HepG2 (cell line): ENCODE results near the gene MEX3B. TPM values are rescaled to one million over a fixed set of nuclear protein-coding genes. Genes with fewer than 3 reads are reported as not detected.

Source experiments
- ATAC-seq: fragments of 200-7000 bp; cut with Tn5 transposase; 3 replicates; pipeline ENCODE4 v1.9.1; 2020; ENCODE audit warnings: mild to moderate bottlenecking, moderate library complexity
- BruUV-seq: library from RNA; stranded (reverse); fragments of 400-500 nt; replicated peaks from 2 replicates; lab custom pipeline; 2021; lab: Mats Ljungman, UMichigan
- CTCF ChIA-PET: fragments of 300-600 bp; formaldehyde crosslinking; extraction: SDS; loops from one replicate; lab custom pipeline; 2021; ENCODE audit warnings: low total read pairs, inconsistent platforms, low intra/inter-chr PET ratio; lab: Yijun Ruan, JAX
- POLR2A ChIA-PET: fragments of 350-600 bp; sonication (Branson Sonifier 250); formaldehyde crosslinking; loops from one replicate; lab custom pipeline; 2020; ENCODE audit warnings: antibody characterized with exemption, inconsistent platforms; lab: Yijun Ruan, JAX
- DNase-seq: peaks from one replicate; pipeline ENCODE4 v3.0.0-alpha.2; 2015; ENCODE audit warnings: low spot score
- FAIRE-seq: peaks from 3 replicates; lab custom pipeline; 2011; peaks lifted over from hg19 to GRCh38; lab: Jason Lieb, UNC
- H2AFZ ChIP-seq: one replicate; pipeline ENCODE4 v1.6.1; 2011; ENCODE audit warnings: low read length, inconsistent platforms
- H3K27ac ChIP-seq: fragments of 300-600 bp; 3 replicates; pipeline ENCODE4 v1.8.0; 2011; ENCODE audit warnings: mixed run types, mild to moderate bottlenecking, mixed read lengths, low read length, inconsistent platforms; ENCODE audit not compliant: insufficient read depth; ENCODE audit errors: extremely low read length
- H3K27me3 ChIP-seq, 2 experiments: fragments of 200-600 bp in 1 of 2; 2 replicates in 1 of 2; 3 replicates in 1 of 2; pipeline versions ENCODE4 v1.6.0 to v1.8.0; 2011; ENCODE audit warnings: low read length in 2 of 2, mild to moderate bottlenecking in 2 of 2, moderate library complexity in 2 of 2, inconsistent platforms in 1 of 2; ENCODE audit not compliant: insufficient read depth in 2 of 2, control insufficient read depth in 1 of 2
- H3K36me3 ChIP-seq, 2 experiments: fragments of 200-600 bp in 1 of 2; replicated peaks in 1 of 2; 2 replicates in 1 of 2; 3 replicates in 1 of 2; pipeline versions ENCODE4 v1.5.1 to v1.8.0; 2011; ENCODE audit warnings: low read length in 2 of 2, inconsistent platforms in 1 of 2; ENCODE audit not compliant: insufficient read depth in 2 of 2, control insufficient read depth in 1 of 2
- H3K4me1 ChIP-seq: 2 replicates; pipeline ENCODE4 v1.5.1; 2012; ENCODE audit warnings: low read length, inconsistent platforms; ENCODE audit not compliant: insufficient read depth
- H3K4me2 ChIP-seq: 2 replicates; pipeline ENCODE4 v1.6.0; 2011; ENCODE audit warnings: low read depth, low read length, inconsistent platforms
- H3K4me3 ChIP-seq, 3 experiments: fragments of 200-600 bp in 1 of 3; sonication (generic), shearing (Covaris generic) in 1 of 3; replicated peaks in 1 of 3; 2 replicates each; pipeline ENCODE4 v1.5.1; 2011 to 2016; ENCODE audit warnings: low read length in 3 of 3, inconsistent platforms in 2 of 3, low read depth in 2 of 3, mild to moderate bottlenecking in 2 of 3, control low read depth in 1 of 3, mixed read lengths in 1 of 3; ENCODE audit not compliant: insufficient read depth in 1 of 3
- H3K79me2 ChIP-seq: one replicate; pipeline ENCODE4 v1.6.1; 2011; ENCODE audit warnings: low read length, inconsistent platforms; ENCODE audit not compliant: insufficient read depth
- H3K9ac ChIP-seq: 2 replicates; pipeline ENCODE4 v1.6.0; 2011; ENCODE audit warnings: mild to moderate bottlenecking, low read depth, low read length, inconsistent platforms; ENCODE audit not compliant: insufficient read depth
- H3K9me3 ChIP-seq: 2 replicates; pipeline ENCODE4 v1.5.1; 2012; ENCODE audit warnings: mild to moderate bottlenecking, low read length
- H4K20me1 ChIP-seq: 2 replicates; pipeline ENCODE4 v1.6.0; 2011; ENCODE audit warnings: inconsistent platforms, mild to moderate bottlenecking, low read length, moderate library complexity; ENCODE audit not compliant: insufficient read depth
- ASH2L ChIP-seq: fragments of 300-600, 200-600 bp; sonication (generic); IDR thresholded peaks from 2 replicates; pipeline ENCODE4 v1.7.0; 2017; ENCODE audit warnings: low read depth, mild to moderate bottlenecking, moderate library complexity, mixed read lengths, low read length; ENCODE audit not compliant: insufficient read length
- HNRNPLL ChIP-seq: fragments of 200-400 bp; formaldehyde crosslinking; IDR thresholded peaks from 2 replicates; pipeline ENCODE4 v1.6.1; 2017; ENCODE audit warnings: mild to moderate bottlenecking, low read depth, low read length; ENCODE audit not compliant: poor library complexity, severe bottlenecking
- MEF2D ChIP-seq: sonication (generic); formaldehyde crosslinking; IDR thresholded peaks from 2 replicates; pipeline ENCODE4 v1.5.1; 2020; ENCODE audit warnings: mild to moderate bottlenecking, missing genetic modification reagents
- MIER2 ChIP-seq: IDR thresholded peaks from 2 replicates; pipeline ENCODE4 v1.6.1; 2016; ENCODE audit warnings: missing biosample characterization, missing genetic modification reagents
- NR2F1 ChIP-seq, 2 experiments: fragments of 450-650 bp in 1 of 2; formaldehyde crosslinking in 1 of 2; IDR thresholded peaks; 2 replicates each; pipeline versions ENCODE4 v1.5.0 to v1.6.1; 2016 to 2020; ENCODE audit warnings: mild to moderate bottlenecking in 1 of 2, missing compliant biosample characterization in 1 of 2, missing genetic modification reagents in 1 of 2, moderate library complexity in 1 of 2
- PPARG ChIP-seq: conservative IDR thresholded peaks from 2 replicates; pipeline ENCODE4 v1.6.1; 2016; ENCODE audit warnings: missing biosample characterization, missing genetic modification reagents
- SALL2 ChIP-seq: sonication (generic); formaldehyde crosslinking; IDR thresholded peaks from 2 replicates; pipeline ENCODE4 v1.8.1; 2023; ENCODE audit warnings: mild to moderate bottlenecking, missing genetic modification reagents, inconsistent platforms
- TBX2 ChIP-seq: sonication (generic); formaldehyde crosslinking; IDR thresholded peaks from 2 replicates; pipeline ENCODE4 v1.5.0; 2020; ENCODE audit warnings: missing genetic modification reagents, mild to moderate bottlenecking, borderline replicate concordance
- ZNF574 ChIP-seq: sonication (generic); formaldehyde crosslinking; IDR thresholded peaks from 2 replicates; pipeline ENCODE4 v1.4.0; 2020; ENCODE audit warnings: missing genetic modification reagents
- ZNF777 ChIP-seq: sonication (generic); formaldehyde crosslinking; IDR thresholded peaks from 2 replicates; pipeline ENCODE4 v1.4.0; 2020; ENCODE audit warnings: missing genetic modification reagents
- WGBS: methylation state at CpG from one replicate; pipeline ENCODE4 v1.1.6; 2017; ENCODE audit warnings: low lambda C conversion rate; 5-methylcytosine and 5-hydroxymethylcytosine counted together
- in situ Hi-C: cut with HindIII; loops from 2 replicates; pipeline ENCODE4 v1.10.0; 2017; ENCODE audit warnings: low pct_unique_long_range_greater_than_20kb; ENCODE audit not compliant: extremely low pct_ligation_motif_present
- intact Hi-C: fragments of 100-400 bp; cut with micrococcal nuclease; formaldehyde crosslinking; loops from one replicate; pipeline ENCODE4 v1.10.0; 2022; ENCODE audit not compliant: unreplicated experiment
- polyA plus RNA-seq, 8 experiments: library from polyadenylated mRNA; depleted of rRNA in 3 of 8; stranded (reverse) in 7 of 8; unstranded in 1 of 8; fragments of >200 nt; fragmentation: Illumina TruSeq in 4 of 8; extraction: Trizol in 4 of 8; gene quantifications; 2 replicates each; pipeline versions ENCODE4 v1.2.1 to v1.2.3, GENCODE V29; 2011 to 2016; ENCODE audit warnings: low read depth in 4 of 8, missing spikeins in 1 of 8, mixed read lengths in 1 of 8; ENCODE audit not compliant: insufficient read depth in 1 of 8
- total RNA-seq, 5 experiments: library from RNA; depleted of rRNA; stranded (reverse); fragments of >200 nt; fragmentation: Illumina TruSeq; extraction: Trizol; gene quantifications; 2 replicates each; pipeline ENCODE4 v1.2.3, GENCODE V29; 2016; ENCODE audit warnings: low read depth in 1 of 5
- TF ChIP-seq, protein P1 (sequence below): sonication (generic); formaldehyde crosslinking; IDR thresholded peaks from 2 replicates; pipeline ENCODE4 v1.4.0; 2020; ENCODE audit warnings: missing genetic modification reagents
- TF ChIP-seq, protein P2 (sequence below), 2 experiments: IDR thresholded peaks; 2 replicates each; pipeline ENCODE4 v1.6.1; 2011 to 2012; ENCODE audit warnings: low read length in 2 of 2, borderline replicate concordance in 1 of 2, low read depth in 1 of 2, mild to moderate bottlenecking in 1 of 2, moderate library complexity in 1 of 2

The MEX3B gene
- total and polyA plus RNA-seq, 2 of the 13 experiments (the other 11 are each of a cell fraction or from before 2014, with no cell fraction given): 0.48 to 0.62 TPM

- TF ChIP-seq ZNF574 (CRISPR knock-in tag) (no peak), NR2F1 (CRISPR knock-in tag; IDR thresholded peaks at IDR 0.05) (no peak), PPARG (CRISPR knock-in tag) (no peak), ASH2L (no peak), MEF2D (no peak)
Observed at GRCh38 chr15:82048811-82049210, 3.0 kb upstream of the MEX3B start (continued).

DNA sequence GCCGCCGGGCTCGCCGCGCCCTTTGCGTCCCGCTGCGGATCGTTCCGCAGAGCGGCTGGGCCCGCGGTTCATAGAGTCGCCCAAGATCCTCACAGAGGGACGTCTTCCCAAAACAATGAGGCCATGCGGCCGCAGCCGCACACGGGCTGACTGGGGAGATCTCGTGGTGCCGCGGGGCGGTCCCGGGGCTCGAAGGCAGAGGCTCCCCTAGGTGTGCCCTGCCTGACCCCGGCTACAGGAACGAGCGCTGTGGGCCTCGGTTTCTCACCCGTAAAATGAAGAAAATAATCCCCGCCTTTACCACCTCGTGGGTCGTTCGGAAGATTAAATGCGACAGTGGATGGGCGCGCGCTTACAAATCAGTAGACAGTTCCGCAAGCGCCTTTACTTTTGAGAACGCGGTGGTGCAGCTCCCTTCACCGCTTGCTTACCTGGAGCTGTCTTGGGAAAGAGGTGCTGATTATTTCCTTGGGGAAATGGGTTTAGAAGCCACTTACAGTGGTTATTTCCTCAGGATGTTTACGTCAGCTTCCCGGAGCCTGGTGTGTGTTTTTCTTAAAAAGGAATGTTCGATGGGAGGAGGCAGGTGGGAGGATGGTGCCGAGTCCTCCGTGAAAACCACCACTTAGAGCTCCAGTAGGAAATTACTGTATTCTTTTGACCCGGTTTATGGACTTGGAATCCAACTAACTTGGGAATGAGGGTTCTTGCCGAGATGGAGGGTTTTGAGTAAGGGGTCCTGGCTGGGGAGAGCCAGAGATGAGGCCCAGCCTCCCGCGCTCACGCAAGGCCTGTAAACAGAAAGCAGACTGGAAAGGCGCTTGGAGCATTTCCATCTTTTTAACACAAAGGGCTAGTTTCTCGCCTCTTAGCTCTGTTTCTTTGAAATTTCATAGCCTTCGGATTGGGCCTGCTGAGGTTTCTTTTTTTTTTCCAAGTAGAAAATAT lies 1.9 kb upstream of the MEX3B start:
- no peaks in the 10 kb centered on the region for H4K20me1 ChIP-seq
- TF ChIP-seq ZNF777 (CRISPR knock-in tag): peak; percentile 92
- TF ChIP-seq SALL2 (CRISPR knock-in tag): no peak
- TF ChIP-seq, protein P1, sequence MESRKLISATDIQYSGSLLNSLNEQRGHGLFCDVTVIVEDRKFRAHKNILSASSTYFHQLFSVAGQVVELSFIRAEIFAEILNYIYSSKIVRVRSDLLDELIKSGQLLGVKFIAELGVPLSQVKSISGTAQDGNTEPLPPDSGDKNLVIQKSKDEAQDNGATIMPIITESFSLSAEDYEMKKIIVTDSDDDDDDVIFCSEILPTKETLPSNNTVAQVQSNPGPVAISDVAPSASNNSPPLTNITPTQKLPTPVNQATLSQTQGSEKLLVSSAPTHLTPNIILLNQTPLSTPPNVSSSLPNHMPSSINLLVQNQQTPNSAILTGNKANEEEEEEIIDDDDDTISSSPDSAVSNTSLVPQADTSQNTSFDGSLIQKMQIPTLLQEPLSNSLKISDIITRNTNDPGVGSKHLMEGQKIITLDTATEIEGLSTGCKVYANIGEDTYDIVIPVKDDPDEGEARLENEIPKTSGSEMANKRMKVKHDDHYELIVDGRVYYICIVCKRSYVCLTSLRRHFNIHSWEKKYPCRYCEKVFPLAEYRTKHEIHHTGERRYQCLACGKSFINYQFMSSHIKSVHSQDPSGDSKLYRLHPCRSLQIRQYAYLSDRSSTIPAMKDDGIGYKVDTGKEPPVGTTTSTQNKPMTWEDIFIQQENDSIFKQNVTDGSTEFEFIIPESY (CRISPR knock-in tag): peak; percentile 4; the same call in 1 of the 2 replicates
- TF ChIP-seq TBX2: 0 out of 2 replicates have a peak, but pooled peaks have one; percentile 4
- TF ChIP-seq HNRNPLL: peak; percentile 81
- TF ChIP-seq MIER2 (CRISPR knock-in tag): peak; percentile 27; the same call in 1 of the 2 replicates
- TF ChIP-seq, protein P2, sequence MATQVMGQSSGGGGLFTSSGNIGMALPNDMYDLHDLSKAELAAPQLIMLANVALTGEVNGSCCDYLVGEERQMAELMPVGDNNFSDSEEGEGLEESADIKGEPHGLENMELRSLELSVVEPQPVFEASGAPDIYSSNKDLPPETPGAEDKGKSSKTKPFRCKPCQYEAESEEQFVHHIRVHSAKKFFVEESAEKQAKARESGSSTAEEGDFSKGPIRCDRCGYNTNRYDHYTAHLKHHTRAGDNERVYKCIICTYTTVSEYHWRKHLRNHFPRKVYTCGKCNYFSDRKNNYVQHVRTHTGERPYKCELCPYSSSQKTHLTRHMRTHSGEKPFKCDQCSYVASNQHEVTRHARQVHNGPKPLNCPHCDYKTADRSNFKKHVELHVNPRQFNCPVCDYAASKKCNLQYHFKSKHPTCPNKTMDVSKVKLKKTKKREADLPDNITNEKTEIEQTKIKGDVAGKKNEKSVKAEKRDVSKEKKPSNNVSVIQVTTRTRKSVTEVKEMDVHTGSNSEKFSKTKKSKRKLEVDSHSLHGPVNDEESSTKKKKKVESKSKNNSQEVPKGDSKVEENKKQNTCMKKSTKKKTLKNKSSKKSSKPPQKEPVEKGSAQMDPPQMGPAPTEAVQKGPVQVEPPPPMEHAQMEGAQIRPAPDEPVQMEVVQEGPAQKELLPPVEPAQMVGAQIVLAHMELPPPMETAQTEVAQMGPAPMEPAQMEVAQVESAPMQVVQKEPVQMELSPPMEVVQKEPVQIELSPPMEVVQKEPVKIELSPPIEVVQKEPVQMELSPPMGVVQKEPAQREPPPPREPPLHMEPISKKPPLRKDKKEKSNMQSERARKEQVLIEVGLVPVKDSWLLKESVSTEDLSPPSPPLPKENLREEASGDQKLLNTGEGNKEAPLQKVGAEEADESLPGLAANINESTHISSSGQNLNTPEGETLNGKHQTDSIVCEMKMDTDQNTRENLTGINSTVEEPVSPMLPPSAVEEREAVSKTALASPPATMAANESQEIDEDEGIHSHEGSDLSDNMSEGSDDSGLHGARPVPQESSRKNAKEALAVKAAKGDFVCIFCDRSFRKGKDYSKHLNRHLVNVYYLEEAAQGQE (IDR thresholded peaks at IDR 0.05; ENCODE audit: borderline replicate concordance in 1 of 2, low read depth in 1 of 2, low read length in 2 of 2): peak in 1 of 2 experiments; percentile 55; a peak in 1 of 4 replicates

More for the DNA sequence above, 1.9 kb upstream of the MEX3B start:
- Histone ChIP-seq H3K36me3 (no peaks in the 10 kb centered on the region), H2AFZ (no peak overlapping the region), H3K27ac (no peak overlapping the region), H3K27me3 (peaks cover 2 to 33% of the 10 kb centered on the region in 2 experiments; a peak in 4 of 5 replicates), H3K9ac (no peak overlapping the region), H3K4me1 (peaks cover 8% of the 10 kb centered on the region; the same call in 1 of the 2 replicates), H3K4me3 (peak overlapping the region; percentile 34 to 80 (median 52); a peak in 5 of 6 replicates), H3K79me2 (no peaks in the 10 kb centered on the region), H3K9me3 (no peaks in the 10 kb centered on the region), H3K4me2 (peak overlapping the region; percentile 92)
- FAIRE-seq (no peak), ATAC-seq (no peak), DNase-seq (no peak)
- 41% methylated on average over 38 of the region's 56 CpGs for whole genome bisulfite sequencing
- ChIA-PET CTCF (no interaction called here), POLR2A (interaction anchor here (1.6 kb wide), 1 partner anchor 16 kb away, joined by 3 read pairs; no protein-coding TSS in a partner anchor)
- intact Hi-C loops: loop anchor here (1.0 kb wide), 2 partner anchors 108 to 567 kb away; no protein-coding TSS in a partner anchor
- in situ Hi-C loops: no loop called here
- BruUV-seq: no TSS peak
